ENCODE data around the gene CHD2.

DNA sequence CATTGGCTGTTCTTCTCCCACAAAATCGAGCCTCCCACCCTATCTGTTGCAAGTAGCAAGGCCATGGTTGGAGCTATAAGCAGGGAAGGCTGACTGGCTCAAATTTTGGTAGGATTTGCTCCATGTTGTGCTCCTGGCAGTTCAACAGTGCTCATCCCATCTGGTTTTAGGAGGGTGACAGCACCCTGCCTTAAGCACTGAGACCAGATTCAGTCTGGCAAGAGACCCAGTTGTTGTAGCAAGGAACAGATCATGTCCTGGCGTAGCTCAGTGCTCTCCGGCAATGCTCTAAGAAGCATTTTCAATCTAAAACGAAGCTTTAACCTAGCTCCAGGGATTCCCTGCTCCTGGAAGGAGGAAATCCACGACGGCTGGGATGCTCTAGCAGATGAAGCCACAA lies 97.7 kb downstream of the CHD2 start:
- TF ChIP-seq, protein P1, sequence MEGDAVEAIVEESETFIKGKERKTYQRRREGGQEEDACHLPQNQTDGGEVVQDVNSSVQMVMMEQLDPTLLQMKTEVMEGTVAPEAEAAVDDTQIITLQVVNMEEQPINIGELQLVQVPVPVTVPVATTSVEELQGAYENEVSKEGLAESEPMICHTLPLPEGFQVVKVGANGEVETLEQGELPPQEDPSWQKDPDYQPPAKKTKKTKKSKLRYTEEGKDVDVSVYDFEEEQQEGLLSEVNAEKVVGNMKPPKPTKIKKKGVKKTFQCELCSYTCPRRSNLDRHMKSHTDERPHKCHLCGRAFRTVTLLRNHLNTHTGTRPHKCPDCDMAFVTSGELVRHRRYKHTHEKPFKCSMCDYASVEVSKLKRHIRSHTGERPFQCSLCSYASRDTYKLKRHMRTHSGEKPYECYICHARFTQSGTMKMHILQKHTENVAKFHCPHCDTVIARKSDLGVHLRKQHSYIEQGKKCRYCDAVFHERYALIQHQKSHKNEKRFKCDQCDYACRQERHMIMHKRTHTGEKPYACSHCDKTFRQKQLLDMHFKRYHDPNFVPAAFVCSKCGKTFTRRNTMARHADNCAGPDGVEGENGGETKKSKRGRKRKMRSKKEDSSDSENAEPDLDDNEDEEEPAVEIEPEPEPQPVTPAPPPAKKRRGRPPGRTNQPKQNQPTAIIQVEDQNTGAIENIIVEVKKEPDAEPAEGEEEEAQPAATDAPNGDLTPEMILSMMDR (IDR thresholded peaks at IDR 0.05; ENCODE audit: insufficient read depth, low read depth, low read length), result no peak
- TF ChIP-seq EZH2 (IDR thresholded peaks at IDR 0.05; ENCODE audit: insufficient read depth, low read length), result no peak

Data from astrocyte (in vitro differentiated cells and primary cell).